Hepatocyte (in vitro differentiated cells): ENCODE measurements around the gene ACOX2.

ENCODE experiments used
- CTCF ChIP-seq: fragments of 200-600 bp; sonication (generic); IDR thresholded peaks from 2 replicates; pipeline ENCODE4 v1.5.1; 2016; ENCODE audit warnings: antibody characterized with exemption, mild to moderate bottlenecking; ENCODE audit not compliant: poor library complexity
- EZH2 ChIP-seq: fragments of 200-600 bp; sonication (generic); IDR thresholded peaks from 2 replicates; pipeline ENCODE4 v1.6.1; 2016; ENCODE audit warnings: antibody characterized with exemption, mild to moderate bottlenecking, borderline replicate concordance

- TF ChIP-seq CTCF (no peak), EZH2 (no peak)
These were observed 28.6 kb downstream of the ACOX2 start for GRCh38 chr3:58508437-58508836.
